COR-L47 (cell line): ENCODE results near the gene RILP.
A peak's percentile ranks its signal among the peaks of the same experiment; 100 is the strongest.
"Not testable (repeated sequence)": the region's sequence is repeated elsewhere in the genome, so short reads cannot be mapped to it uniquely, and the experiment has no call there.

Experiments
- DNase-seq: peaks from one replicate; lab custom pipeline; 2025; lab: John Stamatoyannopoulos, UW

RILP gene, protein sequence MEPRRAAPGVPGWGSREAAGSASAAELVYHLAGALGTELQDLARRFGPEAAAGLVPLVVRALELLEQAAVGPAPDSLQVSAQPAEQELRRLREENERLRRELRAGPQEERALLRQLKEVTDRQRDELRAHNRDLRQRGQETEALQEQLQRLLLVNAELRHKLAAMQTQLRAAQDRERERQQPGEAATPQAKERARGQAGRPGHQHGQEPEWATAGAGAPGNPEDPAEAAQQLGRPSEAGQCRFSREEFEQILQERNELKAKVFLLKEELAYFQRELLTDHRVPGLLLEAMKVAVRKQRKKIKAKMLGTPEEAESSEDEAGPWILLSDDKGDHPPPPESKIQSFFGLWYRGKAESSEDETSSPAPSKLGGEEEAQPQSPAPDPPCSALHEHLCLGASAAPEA

GRCh38 chr17:1649844-1650501 is at the start of gene RILP:
Gene RILP (minus strand): TSS chr17:1649866. CDS start chr17:1649804, 62 bp downstream.
- no peak for DNase-seq

GRCh38 chr17:1697681-1698080 is 48.0 kb upstream of the RILP start:
- DNase-seq: no peak

GRCh38 chr17:1695365-1695764 is 45.7 kb upstream of the RILP start:
- DNase-seq: no peak

DNA sequence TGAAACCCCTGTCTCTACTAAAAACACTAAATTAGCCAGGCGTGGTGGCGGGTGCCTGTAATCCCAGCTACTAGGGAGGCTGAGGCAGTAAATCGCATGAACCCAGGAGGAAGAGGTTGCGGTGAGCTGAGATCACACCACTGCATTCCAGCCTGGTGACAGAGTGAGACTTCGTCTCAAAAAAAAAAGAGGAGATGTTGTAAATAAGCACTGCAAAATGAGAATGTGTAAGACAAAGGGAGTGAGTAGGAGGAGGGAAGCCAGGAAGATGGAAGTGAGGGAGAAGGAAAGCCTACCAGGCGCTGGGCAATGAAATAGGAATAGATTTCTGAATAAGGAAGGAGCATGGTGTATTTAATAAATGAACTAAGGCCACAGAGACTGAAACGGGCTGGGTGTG is 43.7 kb upstream of the RILP start:
- no peak for DNase-seq

DNA sequence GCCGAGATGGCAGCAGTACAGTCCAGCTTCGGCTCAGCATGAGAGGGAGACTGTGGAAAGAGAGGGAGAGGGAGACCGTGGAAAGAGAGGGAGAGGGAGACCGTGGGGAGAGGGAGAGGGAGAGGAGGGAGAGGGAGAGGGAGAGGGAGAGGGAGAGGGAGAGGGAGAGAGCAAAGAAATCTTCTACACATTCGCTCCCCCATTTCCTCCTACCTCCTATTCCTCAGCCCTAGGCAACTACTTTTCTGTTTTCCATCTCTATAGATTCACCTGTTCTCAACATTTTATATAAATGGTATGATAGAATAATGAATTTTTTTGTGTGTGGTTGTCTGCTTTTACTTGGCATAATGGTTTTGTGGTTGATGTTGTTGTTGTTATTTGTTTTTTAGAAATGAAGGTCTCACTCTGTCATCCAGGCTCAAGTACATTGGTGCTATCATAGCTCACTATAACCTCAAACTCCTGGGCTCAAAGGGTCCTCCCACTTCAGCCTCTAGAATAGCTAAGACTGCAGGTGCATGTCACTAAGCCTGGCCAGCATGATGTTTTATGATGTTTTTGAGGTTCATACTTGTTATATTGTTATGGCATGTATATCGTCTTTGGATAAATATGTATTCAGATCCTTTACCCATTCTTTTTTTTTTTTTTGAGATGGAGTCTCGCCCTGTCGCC is 41.0 kb upstream of the RILP start:
- DNase-seq: no peak

DNA sequence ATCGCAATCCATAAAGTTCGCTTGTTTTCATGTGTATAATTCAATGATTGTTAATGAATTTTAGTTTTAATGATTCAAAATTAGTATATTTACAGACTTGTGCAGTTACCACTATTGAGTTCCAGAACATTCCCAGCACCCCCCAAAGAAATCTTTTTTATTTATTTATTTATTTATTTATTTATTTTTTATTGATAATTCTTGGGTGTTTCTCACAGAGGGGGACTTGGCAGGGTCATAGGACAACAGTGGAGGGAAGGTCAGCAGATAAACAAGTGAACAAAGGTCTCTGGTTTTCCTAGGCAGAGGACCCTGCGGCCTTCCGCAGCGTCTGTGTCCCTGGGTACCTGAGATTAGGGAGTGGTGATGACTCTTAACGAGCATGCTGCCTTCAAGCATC is 38.7 kb upstream of the RILP start:
- DNase-seq: not testable (repeated sequence)

- DNase-seq: no peak
Measured at GRCh38 chr17:1686086-1686485, 36.4 kb upstream of the RILP start.

DNA sequence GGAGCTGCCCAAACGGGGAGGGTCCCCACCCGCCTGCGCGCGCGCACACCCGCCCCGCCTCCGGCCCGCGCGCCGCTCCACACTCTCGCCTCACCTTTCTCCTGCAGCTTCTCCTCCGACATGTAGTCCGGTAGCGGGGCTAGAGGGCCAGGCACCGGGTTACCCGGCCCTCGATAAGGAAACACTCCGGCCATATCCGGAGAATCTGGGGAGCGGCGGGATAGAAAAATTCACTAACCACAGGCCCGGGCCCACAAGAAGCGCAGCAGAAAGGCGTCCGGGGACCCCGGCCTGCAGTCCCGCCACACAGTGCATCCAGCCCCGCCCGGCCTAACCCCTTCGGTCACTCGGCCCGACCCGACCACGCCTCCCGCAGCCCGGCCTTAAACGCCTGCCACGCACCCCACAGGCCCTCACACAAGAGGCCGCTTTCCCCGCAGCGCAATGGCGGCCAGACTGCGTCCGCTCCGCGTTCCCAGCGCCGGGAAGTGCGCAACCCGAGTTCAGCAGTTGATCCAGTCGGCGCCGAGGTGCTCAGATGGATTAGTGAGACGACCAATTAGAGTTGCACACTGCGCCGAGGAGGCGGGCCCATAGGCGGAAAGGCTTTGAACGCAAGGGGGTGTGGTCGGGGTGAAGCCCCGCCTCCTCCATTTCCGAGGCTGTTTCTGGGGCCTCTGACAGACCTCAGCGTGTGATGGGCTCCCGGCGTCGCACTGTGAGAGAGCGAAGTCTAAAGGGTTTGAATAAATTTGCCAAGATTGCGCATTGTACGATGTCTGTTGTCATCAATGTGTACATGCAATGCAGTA is 34.9 kb upstream of the RILP start, which contains the start of gene PRPF8:
PRPF8 (minus strand) TSS at position 490 of the 812 bp plus-strand sequence; CDS start at position 194, 296 bp downstream.
- peak; percentile 87 for DNase-seq

- no peak for DNase-seq
Measured at GRCh38 chr17:1683459-1683858, 33.8 kb upstream of the RILP start.

DNA sequence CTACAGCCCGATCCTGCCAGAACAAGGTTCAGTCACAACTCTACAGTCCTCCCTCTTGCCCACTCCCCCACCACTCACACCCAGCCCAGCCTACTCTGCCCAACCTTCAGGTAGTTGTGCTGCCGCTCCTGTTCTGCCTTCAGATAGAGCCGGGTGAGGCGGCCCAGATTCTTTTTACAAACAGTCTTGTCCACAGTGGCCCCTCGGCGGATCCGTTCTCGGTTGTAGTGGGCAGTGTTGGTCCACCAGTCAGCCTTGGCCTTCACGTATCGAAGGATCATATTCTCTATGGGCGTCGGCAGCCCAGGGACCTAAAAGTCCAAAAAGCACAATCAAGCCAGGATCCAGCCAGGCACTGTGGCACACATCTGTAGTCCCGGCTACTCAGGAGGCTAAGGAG is 26.7 kb upstream of the RILP start:
- DNase-seq: no peak

DNA sequence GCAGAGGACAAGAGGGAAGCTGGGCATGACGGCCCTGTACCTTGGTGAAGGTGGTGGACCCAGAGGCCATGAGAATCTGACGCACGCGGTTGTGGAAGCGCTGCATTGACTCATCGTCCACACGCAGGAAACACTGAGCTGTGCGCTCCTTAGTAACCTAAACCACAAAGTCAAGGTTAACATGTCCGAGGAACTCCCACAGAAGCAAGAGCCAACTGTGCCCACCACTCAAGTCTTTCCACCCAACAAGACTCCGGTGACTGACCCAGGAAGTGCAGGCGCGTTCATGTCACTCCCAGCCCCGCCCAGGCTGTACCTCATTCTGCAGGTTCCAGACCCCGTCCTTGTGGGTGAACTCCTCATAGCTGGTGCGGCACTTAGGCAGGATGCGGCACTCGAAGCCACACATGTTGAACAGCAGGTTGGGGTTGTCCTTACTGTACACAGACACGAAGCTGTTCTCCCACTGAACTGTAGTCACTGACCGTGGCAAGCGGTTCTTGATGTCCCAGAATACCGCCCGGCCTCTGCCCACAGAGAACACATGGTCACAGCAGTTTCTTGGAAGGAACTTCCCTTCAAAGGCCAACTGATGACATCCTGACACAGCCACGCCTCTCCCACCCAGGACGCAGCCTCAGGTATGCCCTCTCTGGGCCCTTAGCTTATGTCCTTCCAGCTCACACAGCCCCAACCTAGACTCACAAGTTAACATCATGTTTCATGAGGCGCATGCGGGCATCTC is 23.5 kb upstream of the RILP start:
- DNase-seq: no peak

DNA sequence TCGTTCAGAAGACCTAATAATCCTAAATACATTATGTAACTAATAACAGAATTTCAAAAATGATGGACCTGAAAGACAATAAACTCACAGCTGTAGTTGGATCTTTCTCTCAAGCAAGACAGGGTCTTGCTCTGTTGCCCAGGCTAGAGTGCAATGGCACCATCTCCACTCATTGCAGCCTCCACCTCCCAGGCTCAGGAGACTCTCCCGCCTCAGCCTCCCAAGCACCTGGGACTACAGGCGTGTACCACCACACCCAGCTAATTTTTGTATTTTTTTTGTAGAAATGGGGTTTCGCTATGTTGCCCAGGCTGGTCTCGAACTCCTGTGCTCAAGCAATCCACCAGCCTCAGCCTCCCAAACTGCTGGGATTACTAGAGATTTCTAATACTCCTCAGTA is 14.3 kb upstream of the RILP start:
- not testable (repeated sequence) for DNase-seq

GRCh38 chr17:1661045-1661444 is 11.4 kb upstream of the RILP start:
- DNase-seq: no peak

- DNase-seq: no peak
Measured at GRCh38 chr17:1658100-1658499, 8.4 kb upstream of the RILP start.

GRCh38 chr17:1653735-1654134 is 4.1 kb upstream of the RILP start:
- no peak for DNase-seq

DNA sequence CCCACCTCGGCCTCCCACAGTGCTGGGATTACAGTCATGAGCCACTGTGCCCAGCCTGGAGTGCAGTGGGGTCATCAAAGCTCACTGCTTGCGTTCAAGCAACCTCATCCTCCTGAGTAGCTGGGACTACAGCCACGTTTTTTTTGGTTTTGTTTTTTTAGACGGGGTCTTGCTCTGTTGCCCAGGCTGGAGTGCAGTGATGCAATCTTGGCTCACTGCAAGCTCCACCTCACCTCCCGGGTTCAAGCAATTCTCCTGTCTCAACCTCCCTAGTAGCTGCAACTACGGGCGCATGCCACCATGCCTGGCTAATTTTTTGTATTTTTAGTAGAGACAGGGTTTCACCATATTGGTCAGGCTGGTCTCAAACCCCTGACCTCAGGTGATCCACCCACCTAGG is 3.1 kb upstream of the RILP start:
- not testable (repeated sequence) for DNase-seq

- no peak for DNase-seq
Measured at GRCh38 chr17:1651559-1651844, 1.8 kb upstream of the RILP start.

GRCh38 chr17:1650731-1651558 is 1.3 kb upstream of the RILP start:
- DNase-seq: no peak

DNA sequence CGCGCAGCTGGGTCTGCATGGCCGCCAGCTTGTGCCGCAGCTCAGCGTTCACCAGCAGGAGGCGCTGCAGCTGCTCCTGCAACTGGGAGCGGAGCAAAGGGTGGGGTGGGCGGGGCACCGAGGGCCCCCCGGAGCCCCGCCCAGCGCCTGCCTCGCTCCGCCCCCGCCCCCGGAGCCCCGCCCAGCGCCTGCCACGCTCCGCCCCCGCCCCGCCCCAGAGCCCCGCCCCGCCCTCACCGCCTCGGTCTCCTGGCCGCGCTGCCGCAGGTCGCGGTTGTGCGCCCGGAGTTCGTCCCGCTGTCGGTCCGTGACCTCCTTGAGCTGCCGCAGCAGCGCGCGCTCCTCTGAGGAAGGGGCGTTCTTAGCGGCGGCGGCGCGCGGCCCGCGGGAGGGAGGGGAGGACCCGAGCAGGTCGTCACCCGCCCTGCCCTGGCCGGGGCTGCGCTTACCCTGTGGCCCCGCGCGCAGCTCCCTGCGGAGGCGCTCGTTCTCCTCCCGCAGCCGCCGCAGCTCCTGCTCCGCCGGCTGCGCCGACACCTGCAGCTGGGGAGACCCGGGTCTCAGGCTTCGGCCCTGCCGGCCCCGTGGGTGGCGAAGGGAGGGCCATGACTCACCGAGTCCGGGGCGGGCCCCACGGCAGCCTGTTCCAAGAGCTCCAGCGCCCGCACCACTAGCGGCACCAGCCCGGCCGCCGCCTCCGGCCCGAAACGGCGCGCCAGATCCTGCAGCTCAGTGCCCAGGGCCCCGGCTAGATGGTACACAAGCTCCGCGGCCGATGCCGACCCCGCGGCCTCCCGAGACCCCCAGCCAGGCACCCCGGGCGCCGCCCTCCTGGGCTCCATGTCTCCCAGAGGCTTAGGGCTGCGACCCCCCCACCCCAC is 463 bp downstream of the RILP start:
- DNase-seq: peak; percentile 40
